Uterus (tissue), 2 donors: ENCODE results near the gene PTPA.

Experiments
- CTCF ChIP-seq, 4 experiments: fragments of 200-600 bp in 2 of 4; fragments of 450-650 bp in 2 of 4; sonication (generic) in 2 of 4; IDR thresholded peaks; one replicate each; pipeline ENCODE4 v1.5.1; 2016 to 2019; ENCODE audit warnings: antibody characterized with exemption in 4 of 4, mild to moderate bottlenecking in 2 of 4, moderate library complexity in 1 of 4
- POLR2A ChIP-seq, 2 donors: fragments of 450-650 bp; IDR thresholded peaks; one replicate each; pipeline ENCODE4 v1.6.1; 2016; ENCODE audit warnings: antibody characterized with exemption in 2 of 2, mild to moderate bottlenecking in 1 of 2, moderate library complexity in 1 of 2

DNA sequence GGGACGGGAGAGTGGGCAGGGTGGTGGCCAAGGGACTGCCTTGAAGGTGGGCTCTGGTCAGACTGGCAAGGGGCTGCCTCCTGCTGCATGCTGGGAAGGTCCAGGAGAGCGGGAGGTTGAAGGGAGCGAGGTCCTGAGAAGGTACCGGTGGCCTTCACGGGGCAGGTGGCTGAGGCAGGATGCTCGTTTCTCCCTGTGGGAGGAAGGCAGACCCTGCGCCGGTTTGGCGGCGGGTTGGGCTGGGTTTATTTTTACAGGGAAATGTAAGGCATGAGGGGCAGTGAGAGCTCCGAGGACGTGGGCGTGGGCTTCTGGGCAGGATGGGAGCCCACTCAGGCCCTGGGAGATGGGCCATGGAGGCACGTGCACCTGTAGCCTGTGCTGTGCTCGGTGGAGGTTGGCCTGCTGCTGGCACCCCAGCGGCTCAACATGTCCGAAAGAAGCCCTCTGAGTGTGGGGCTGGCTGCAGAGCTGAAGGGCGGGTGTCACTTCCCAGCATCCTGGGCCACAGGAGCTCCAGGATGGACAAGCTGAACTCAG is 39.5 kb downstream of the PTPA start:
- TF ChIP-seq CTCF (IDR thresholded peaks at IDR 0.05) = no peak
- TF ChIP-seq POLR2A (IDR thresholded peaks at IDR 0.05) = no peak
